ENCODE results near the gene LDLRAD4.

The LDLRAD4 gene

GRCh38 chr18:13264091-13265007 is 45.8 kb downstream of the LDLRAD4 start:
- no peak for DNase-seq (ENCODE audit: low read depth in 1 of 2, low spot score in 1 of 2)

GRCh38 chr18:13265008-13265910 is 46.7 kb downstream of the LDLRAD4 start:
- peak in 1 of 2 donors; percentile 29 for DNase-seq (ENCODE audit: low read depth in 1 of 2, low spot score in 1 of 2)

GRCh38 chr18:13265911-13266217 is 47.3 kb downstream of the LDLRAD4 start:
- DNase-seq (ENCODE audit: low read depth in 1 of 2, low spot score in 1 of 2) = no peak

DNA sequence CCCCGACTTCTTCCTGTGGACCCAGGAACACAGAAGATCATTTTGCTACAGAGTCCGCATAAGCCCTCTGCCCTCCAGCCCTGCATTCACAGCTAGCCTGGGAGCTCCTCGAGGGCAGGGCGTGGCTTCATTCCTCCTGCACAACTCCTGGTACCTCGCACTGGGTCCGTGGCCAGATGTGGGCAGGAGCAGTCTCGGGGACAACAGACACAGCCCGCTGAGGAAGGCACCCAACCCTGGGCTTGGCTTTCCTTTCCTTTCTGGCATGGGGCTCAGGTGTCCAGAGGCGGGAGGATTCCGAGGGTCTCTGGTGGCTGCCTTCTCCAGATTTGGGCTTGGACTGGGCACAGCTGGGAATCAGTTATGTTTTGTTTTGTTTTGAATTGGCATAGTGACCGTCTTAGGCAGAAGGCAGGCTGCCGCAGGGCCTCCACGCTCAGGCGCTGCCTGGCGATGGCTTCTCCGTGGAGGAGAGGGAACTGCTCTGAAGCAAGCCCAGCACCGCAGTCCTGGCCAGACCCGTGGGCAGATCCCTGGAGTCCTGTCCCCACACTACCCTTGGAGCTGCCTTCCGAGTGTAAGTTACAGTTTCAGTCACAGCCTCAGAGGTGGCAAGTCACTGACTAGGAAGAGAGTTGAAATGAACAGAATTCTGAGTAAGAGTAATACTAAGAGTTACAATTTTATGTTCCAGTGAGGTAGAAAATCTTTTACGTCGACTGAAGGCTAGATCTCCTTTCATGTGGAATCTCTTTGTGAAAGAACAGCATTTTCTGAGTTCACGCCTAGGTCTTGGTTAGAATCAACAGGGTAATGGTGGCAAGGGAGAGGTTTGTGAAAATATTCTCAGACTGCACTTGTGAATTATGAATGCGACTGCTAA is 47.9 kb downstream of the LDLRAD4 start:
- no peak for DNase-seq (ENCODE audit: low read depth in 1 of 2, low spot score in 1 of 2)

GRCh38 chr18:13267431-13267873 is 48.9 kb downstream of the LDLRAD4 start:
- no peak for DNase-seq (ENCODE audit: low read depth in 1 of 2, low spot score in 1 of 2)

DNA sequence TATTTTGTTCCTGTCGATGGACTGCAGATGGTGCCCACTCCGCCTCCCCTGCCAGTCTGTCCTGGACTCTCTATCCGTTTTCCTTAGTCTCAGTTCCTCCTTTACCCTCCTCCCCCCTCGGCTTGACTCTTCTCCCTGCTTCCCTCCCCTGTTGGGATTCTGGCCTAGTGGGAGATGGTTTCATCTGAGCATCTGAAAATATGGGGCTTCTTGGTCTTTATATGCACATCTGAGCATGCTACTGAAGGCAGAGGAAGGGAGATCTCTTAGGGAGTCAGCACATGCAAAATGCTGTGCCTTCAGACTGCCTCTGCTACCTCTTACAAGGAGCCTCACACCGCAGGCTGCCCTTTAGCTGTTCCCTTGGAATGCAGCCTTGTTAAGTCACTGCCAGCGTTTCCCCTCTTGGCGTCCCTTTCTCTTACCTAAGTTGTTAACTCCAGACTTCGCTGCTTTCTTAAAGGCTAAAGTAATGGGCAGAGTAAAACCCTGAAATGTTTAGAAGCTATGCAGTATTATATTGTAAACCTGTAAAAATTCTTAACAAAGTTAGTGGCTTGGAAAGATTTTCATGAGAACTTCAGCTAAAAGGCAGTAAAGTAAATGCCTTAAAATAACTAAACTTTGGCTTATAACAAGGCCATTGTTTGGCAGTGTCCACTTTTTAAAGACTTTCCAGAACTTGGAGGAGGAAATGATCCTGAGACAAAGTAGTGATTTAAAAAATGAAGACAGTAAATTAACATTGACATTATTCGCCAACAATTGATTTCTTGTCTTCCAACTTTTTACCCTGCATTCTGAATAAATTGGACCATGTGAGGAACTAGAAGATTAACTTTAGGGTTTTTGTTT is 49.8 kb downstream of the LDLRAD4 start:
- no peak for DNase-seq (ENCODE audit: low read depth in 1 of 2, low spot score in 1 of 2)

GRCh38 chr18:13269013-13269280 is 50.4 kb downstream of the LDLRAD4 start:
- no peak for DNase-seq (ENCODE audit: low read depth in 1 of 2, low spot score in 1 of 2)

DNA sequence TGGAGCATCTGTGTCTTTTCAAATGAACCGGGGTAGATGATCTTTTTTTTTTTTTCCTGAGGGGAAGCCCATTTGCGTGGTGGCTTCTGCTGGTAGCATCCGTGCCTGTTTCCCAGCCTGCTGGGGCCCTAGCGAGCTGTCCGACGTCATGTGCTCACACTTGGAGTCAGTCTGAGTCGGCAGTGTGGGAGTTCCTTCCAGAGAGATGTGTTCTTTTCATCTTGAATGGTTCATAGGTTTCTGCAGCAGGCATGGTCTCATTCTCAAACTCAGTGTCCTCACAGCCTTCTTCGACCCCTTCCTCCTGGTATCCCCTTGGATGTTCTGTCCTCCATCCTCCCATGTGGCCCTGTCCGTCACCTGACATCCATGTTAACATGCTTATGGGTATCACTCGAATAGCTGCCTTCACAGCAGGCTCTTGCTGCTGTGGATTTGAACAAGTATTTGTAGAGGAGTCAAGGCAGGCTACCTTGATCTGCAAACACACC is 51.0 kb downstream of the LDLRAD4 start:
- no peak for DNase-seq (ENCODE audit: low read depth in 1 of 2, low spot score in 1 of 2)

GRCh38 chr18:13270279-13270855 is 51.8 kb downstream of the LDLRAD4 start:
- DNase-seq (ENCODE audit: low read depth in 1 of 2, low spot score in 1 of 2) = no peak

GRCh38 chr18:13271302-13271911 is 52.8 kb downstream of the LDLRAD4 start:
- DNase-seq (ENCODE audit: low read depth in 1 of 2, low spot score in 1 of 2) = no peak

DNA sequence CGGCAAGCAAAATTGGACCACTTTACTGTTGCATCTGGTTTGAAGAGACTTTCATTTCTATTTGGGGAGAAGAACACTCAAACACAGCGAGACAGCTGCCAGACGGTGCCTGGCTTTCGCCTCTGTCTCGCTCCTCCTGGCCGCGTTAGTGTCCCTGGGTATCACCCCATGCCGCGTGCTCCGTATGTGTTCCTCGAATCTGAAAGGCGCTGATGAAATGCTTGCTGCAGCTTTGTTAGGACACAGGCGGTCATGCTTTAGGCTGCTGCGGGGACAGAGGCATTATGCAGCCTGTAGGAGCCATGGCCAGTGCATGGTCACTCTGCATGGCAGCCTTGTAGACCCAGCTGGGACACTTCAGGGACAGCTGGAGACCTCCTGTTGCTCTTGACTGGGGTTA is 53.9 kb downstream of the LDLRAD4 start:
- no peak for DNase-seq (ENCODE audit: low read depth in 1 of 2, low spot score in 1 of 2)

DNA sequence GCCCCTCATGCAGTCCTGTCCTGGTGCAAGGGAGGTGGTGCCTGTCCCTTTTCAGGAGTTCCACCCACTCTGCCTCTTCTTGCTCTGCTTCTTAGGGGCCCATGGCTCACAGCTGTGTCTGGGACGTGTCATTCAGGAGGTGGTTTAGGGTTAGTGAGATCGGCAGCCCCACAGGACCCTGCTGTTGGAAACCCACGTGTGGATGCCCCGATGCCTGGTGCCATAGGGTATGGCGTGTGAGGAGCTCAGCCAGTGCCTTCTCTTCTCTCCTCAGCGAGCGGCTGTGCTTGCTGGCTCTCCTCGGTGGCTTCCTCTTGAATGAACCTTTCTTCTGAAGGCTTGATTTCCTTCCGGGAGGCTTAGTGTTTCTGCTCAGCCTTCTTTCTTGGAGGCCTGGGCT is 55.2 kb downstream of the LDLRAD4 start:
- DNase-seq (ENCODE audit: low read depth in 1 of 2, low spot score in 1 of 2) = peak in 1 of 2 donors; percentile 20

DNA sequence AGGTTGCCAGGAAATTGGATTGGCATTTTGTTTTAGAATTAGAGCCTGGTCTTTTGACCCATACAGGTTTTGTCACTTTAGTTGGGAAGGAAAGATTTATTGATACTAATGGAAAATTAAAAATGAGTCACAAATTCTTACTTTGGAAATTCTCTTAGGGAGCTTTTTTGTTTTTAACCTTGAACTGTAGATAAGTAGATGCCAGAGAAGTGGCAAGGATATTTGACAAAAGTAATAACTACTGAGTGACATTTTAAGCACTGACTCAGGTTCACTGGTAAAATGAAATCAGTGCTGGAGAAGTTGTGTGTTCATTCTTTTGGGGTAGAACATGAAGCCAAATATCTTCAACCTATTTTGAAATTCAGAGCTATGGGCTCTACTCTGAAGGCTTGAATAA is 56.5 kb downstream of the LDLRAD4 start:
- DNase-seq (ENCODE audit: low read depth in 1 of 2, low spot score in 1 of 2) = no peak

DNA sequence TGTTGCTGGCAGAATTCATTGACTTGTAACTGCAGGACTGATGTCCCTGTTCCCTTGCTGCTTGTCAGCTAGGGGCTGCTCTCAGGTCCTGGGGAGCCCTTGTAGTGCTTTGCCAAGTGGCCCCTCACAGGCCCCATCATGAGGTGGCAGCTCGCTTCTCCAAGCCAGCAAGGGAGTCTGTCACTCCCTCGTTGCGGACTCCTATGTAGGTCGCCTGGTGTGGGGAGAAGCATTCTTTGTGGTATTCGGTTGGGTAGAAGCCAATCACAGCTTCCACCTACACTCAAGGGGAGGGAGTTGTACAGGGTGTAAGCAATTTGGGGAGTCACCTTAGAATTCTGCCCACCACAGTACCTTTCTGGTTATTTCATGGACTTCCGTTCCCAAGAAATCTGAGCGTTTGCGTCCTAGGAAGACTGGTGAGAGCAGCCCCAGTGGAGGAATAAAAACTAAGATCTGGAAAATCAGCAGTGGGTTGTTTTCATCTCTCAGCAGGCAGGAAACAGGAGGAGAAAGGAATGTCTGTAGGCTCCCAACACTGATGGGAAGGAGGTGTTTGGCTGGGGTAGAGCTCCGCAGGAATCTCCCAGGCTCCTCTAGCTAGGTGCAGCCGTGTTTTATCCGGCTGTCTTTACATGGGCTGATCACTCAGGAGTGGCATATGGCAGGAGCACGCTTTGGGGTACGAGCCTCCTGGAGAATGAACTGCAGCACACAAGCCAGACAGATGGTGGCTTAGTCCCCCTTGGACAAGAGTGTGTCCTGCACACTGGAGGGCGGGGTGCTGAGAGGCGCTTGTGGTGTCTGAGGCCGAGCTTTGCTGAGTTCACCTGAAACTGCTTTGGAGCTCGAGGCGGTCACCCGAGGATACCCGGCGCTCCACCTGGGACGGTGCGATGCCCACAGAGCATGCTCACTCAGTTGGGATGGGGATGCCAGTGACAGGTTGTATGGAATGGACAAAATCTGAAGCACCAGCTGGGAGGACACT is 58.3 kb downstream of the LDLRAD4 start:
- no peak for DNase-seq (ENCODE audit: low read depth in 1 of 2, low spot score in 1 of 2)

- DNase-seq (ENCODE audit: low read depth in 1 of 2, low spot score in 1 of 2) = no peak
Observed at GRCh38 chr18:13278062-13278630, 59.6 kb downstream of the LDLRAD4 start.

DNA sequence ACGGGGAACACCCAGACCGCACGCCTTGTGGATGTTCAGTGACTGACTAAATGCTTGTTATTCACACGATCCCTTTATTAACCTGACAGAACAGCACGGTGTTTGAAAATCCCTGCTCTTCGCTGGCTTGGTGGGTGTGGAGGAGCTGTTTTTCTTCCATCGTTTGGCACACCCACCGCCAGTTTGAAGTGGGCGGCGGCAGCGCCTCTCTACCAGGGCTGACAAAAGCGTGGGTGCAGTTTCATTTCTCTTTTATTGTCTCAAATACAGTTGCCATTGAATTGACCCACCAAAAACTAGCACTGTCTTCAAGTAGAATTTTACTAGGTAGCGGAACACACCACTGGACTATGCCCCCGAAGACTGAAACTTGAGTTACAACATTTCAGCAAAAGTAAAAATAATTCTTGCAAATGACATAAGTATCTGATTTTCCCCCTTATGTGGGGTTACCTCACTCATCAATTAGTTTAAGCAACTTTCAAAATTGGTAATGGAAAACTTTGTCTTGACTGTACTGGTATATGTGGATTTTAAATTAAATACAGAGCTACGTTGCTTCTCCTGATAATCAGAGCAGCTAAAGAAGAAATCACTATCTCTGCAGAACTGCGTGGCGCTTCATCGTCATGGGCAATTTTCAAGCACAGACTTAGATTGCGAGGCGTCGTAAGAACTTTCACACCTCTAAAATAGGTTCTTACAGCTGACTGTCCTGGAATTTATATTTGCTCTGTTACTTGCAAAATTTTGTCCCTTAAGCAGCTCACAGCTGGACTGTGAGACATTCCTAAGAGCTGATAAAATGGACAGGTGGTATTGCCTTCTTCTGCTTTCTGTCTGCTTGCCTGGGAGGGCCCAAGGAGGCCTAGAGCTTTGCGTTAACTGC is 60.9 kb downstream of the LDLRAD4 start:
- DNase-seq (ENCODE audit: low read depth in 1 of 2, low spot score in 1 of 2) = peak in 1 of 2 donors; percentile 33
